Measurements from ENCODE around the gene PSTPIP1. TPM values are rescaled to one million over a fixed set of nuclear protein-coding genes. Genes with fewer than 3 reads are reported as not detected.

The PSTPIP1 gene
- total and polyA plus RNA-seq, 2 experiments from 2014 or later = not detected

GRCh38 chr15:76974456-76975036, 20.4 kb upstream of the PSTPIP1 start:
- 88% methylated on average over 4 of the region's 4 CpGs for WGBS (ENCODE audit: low lambda C conversion rate, missing lambda C conversion rate)
- Histone ChIP-seq H3K4me1 (ENCODE audit: insufficient read depth) (no peaks in the 10 kb centered on the region), H4K20me1 (ENCODE audit: insufficient read depth, poor library complexity, severe bottlenecking) (no peaks in the 10 kb centered on the region), H3K27me3 (no peaks in the 10 kb centered on the region), H3K79me2 (no peaks in the 10 kb centered on the region), H3K4me2 (no peak overlapping the region), H3K4me3 (no peak overlapping the region), H3K36me3 (replicated peaks; ENCODE audit: insufficient read depth, low read depth) (no peaks in the 10 kb centered on the region), H3K9me2 (replicated peaks; ENCODE audit: insufficient read depth) (no peaks in the 10 kb centered on the region), H3K27ac (no peak overlapping the region), H3K9me3 (ENCODE audit: low read depth) (no peaks in the 10 kb centered on the region), H2AFZ (no peak overlapping the region)
- DNase-seq (ENCODE audit: low spot score) = no peak
- TF ChIP-seq, protein P1, sequence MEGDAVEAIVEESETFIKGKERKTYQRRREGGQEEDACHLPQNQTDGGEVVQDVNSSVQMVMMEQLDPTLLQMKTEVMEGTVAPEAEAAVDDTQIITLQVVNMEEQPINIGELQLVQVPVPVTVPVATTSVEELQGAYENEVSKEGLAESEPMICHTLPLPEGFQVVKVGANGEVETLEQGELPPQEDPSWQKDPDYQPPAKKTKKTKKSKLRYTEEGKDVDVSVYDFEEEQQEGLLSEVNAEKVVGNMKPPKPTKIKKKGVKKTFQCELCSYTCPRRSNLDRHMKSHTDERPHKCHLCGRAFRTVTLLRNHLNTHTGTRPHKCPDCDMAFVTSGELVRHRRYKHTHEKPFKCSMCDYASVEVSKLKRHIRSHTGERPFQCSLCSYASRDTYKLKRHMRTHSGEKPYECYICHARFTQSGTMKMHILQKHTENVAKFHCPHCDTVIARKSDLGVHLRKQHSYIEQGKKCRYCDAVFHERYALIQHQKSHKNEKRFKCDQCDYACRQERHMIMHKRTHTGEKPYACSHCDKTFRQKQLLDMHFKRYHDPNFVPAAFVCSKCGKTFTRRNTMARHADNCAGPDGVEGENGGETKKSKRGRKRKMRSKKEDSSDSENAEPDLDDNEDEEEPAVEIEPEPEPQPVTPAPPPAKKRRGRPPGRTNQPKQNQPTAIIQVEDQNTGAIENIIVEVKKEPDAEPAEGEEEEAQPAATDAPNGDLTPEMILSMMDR (IDR thresholded peaks at IDR 0.05; ENCODE audit: poor library complexity) = no peak
- TF ChIP-seq EZH2 (IDR thresholded peaks at IDR 0.05; ENCODE audit: borderline replicate concordance) = no peak
- no peak for TF ChIP-seq EZH2phosphoT487 (IDR thresholded peaks at IDR 0.05; ENCODE audit: low read depth, severe bottlenecking, unreplicated experiment)

GRCh38 chr15:76976141-76976540, 18.8 kb upstream of the PSTPIP1 start:
- H3K36me3 ChIP-seq (replicated peaks; ENCODE audit: insufficient read depth, low read depth) = no peaks in the 10 kb centered on the region
- no peaks in the 10 kb centered on the region for H3K27me3 ChIP-seq
- no peak overlapping the region for H3K4me3 ChIP-seq
- no peaks in the 10 kb centered on the region for H3K9me3 ChIP-seq (ENCODE audit: low read depth)
- H3K4me1 ChIP-seq (ENCODE audit: insufficient read depth) = no peaks in the 10 kb centered on the region
- H3K27ac ChIP-seq = no peak overlapping the region
- H4K20me1 ChIP-seq (ENCODE audit: insufficient read depth, poor library complexity, severe bottlenecking) = no peaks in the 10 kb centered on the region
- H2AFZ ChIP-seq = no peak overlapping the region
- H3K9me2 ChIP-seq (replicated peaks; ENCODE audit: insufficient read depth) = no peaks in the 10 kb centered on the region
- 90% methylated on average over 1 of the region's 1 CpG for WGBS (ENCODE audit: low lambda C conversion rate, missing lambda C conversion rate)
- no peak for DNase-seq (ENCODE audit: low spot score)
- TF ChIP-seq, protein P1 (IDR thresholded peaks at IDR 0.05; ENCODE audit: poor library complexity) = no peak
- TF ChIP-seq EZH2 (IDR thresholded peaks at IDR 0.05; ENCODE audit: borderline replicate concordance) = no peak
- no peak for TF ChIP-seq EZH2phosphoT487 (IDR thresholded peaks at IDR 0.05; ENCODE audit: low read depth, severe bottlenecking, unreplicated experiment)
- no peaks in the 10 kb centered on the region for H3K79me2 ChIP-seq
- H3K4me2 ChIP-seq = no peak overlapping the region

DNA sequence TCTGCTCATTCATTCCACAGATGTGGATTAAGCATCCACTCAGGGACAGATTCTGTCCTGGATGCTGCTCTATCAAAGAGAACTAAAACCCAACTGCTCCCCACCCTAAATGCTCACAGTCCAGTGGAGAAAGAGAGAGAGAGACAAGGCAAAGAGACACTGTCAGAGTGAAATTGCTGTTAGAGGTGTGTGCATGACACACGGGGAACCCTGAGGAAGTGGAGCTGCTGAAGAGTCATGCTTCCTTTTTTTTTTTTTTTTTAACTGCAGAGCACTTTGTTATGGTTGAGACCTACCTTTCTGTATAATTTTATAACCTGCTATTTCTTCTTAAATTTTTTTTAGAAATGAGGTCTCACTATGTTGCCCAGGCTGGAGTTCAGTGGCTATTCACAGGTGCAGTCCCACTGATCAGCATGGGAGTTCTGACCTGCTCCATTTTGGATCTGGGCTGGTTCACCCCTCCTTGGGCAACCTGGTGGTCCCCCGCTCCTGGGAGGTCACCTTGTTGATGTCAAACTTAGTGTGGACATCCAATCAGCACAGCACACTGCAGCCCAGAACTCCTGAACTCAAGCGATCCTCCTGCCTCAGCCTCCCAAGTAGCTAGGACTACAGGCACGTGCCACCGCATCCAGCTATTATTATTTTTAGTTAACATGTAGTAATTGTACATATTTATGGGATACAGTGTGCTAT, 18.2 kb upstream of the PSTPIP1 start:
- no peaks in the 10 kb centered on the region for H3K9me2 ChIP-seq (replicated peaks; ENCODE audit: insufficient read depth)
- no peak overlapping the region for H3K27ac ChIP-seq
- no peak overlapping the region for H3K4me3 ChIP-seq
- no peaks in the 10 kb centered on the region for H3K36me3 ChIP-seq (replicated peaks; ENCODE audit: insufficient read depth, low read depth)
- no peak overlapping the region for H2AFZ ChIP-seq
- no peak for DNase-seq (ENCODE audit: low spot score)
- H3K9me3 ChIP-seq (ENCODE audit: low read depth) = no peaks in the 10 kb centered on the region
- WGBS (ENCODE audit: low lambda C conversion rate, missing lambda C conversion rate) = 94% methylated on average over 5 of the region's 5 CpGs
- H3K27me3 ChIP-seq = no peaks in the 10 kb centered on the region
- no peak overlapping the region for H3K4me2 ChIP-seq
- no peaks in the 10 kb centered on the region for H3K79me2 ChIP-seq
- TF ChIP-seq, protein P1 (IDR thresholded peaks at IDR 0.05; ENCODE audit: poor library complexity) = no peak
- TF ChIP-seq EZH2 (IDR thresholded peaks at IDR 0.05; ENCODE audit: borderline replicate concordance) (no peak), EZH2phosphoT487 (IDR thresholded peaks at IDR 0.05; ENCODE audit: low read depth, severe bottlenecking, unreplicated experiment) (no peak)
- no peaks in the 10 kb centered on the region for H4K20me1 ChIP-seq (ENCODE audit: insufficient read depth, poor library complexity, severe bottlenecking)
- H3K4me1 ChIP-seq (ENCODE audit: insufficient read depth) = no peaks in the 10 kb centered on the region
